Subcutaneous adipose tissue (tissue), 4 donors: ENCODE results near the gene LASP1. TPM values are rescaled to one million over a fixed set of nuclear protein-coding genes. Genes with fewer than 3 reads are reported as not detected.

Experiments used
- total RNA-seq, 4 donors: library from RNA; depleted of rRNA; stranded (reverse); fragments of >200 nt; gene quantifications; one replicate each; pipeline ENCODE4 v1.1.0, GENCODE V29; 2016
- TF ChIP-seq, protein P1 (sequence below): fragments of 450-650 bp; IDR thresholded peaks from one replicate; pipeline ENCODE4 v1.5.1; 2016; ENCODE audit warnings: low read depth, mild to moderate bottlenecking, control low read depth, antibody characterized with exemption, moderate library complexity

The LASP1 gene
- total RNA-seq, 4 donors from 2014 or later, result 106 to 150 (median 140) TPM

DNA sequence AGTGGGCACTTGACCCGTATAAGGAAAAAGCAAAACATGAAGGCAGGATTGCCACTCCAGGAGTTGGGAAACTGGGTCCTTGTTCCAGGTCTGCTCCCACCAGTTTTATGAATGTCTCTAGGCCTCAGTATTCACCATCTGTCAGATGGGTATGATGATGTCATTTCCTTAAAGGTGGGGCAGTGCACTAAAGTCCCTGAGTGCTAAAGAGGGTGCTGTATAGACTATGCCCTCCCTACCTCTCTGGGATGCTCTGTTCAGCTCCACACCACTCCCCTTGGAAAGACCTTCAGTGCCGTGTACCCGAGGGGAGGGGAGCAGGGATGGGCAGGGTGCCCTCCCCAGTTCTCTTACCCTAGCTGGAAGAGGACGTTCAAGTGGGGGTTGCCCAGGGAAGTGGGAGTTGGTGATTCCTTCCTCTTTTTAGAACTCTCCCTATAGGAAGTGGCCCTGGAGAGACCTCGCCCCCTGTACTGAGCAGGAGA, 2.2 kb downstream of the LASP1 start:
- TF ChIP-seq, protein P1, sequence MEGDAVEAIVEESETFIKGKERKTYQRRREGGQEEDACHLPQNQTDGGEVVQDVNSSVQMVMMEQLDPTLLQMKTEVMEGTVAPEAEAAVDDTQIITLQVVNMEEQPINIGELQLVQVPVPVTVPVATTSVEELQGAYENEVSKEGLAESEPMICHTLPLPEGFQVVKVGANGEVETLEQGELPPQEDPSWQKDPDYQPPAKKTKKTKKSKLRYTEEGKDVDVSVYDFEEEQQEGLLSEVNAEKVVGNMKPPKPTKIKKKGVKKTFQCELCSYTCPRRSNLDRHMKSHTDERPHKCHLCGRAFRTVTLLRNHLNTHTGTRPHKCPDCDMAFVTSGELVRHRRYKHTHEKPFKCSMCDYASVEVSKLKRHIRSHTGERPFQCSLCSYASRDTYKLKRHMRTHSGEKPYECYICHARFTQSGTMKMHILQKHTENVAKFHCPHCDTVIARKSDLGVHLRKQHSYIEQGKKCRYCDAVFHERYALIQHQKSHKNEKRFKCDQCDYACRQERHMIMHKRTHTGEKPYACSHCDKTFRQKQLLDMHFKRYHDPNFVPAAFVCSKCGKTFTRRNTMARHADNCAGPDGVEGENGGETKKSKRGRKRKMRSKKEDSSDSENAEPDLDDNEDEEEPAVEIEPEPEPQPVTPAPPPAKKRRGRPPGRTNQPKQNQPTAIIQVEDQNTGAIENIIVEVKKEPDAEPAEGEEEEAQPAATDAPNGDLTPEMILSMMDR, result no peak

DNA sequence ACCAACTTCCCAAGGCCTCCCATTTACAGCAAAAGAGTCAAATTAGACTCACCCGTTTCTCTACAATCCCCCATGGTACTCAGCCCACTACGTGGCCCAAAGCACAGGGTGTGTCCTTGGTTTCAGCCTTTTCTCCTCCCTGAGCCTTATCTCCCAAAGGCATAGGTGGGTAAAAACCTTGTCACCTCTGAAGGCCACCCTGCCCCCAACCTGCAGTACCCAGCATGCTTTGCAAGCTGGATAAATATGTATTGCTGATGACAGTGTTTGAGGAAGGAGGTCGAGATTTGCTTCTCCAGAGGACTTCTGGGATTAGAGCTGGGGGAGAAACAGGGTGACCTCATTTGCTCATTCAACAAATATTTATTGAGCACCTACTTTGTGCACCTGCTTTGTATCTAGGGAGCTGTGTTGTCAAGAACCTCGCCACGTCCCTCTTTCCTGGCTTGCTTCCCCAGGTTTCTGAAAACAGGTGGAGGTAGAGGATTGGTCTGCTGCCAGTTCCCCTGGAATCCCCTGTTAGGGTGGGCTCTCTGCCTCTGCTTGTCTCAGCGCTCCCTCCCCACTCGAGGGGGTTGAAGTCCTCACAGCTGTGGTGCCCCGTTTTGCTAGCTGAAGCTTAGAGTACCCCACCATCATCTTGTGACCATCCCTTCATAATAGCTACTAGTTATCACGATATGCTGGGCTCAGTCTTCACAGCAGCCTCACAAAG, 3.0 kb downstream of the LASP1 start:
- TF ChIP-seq, protein P1, result no peak

DNA sequence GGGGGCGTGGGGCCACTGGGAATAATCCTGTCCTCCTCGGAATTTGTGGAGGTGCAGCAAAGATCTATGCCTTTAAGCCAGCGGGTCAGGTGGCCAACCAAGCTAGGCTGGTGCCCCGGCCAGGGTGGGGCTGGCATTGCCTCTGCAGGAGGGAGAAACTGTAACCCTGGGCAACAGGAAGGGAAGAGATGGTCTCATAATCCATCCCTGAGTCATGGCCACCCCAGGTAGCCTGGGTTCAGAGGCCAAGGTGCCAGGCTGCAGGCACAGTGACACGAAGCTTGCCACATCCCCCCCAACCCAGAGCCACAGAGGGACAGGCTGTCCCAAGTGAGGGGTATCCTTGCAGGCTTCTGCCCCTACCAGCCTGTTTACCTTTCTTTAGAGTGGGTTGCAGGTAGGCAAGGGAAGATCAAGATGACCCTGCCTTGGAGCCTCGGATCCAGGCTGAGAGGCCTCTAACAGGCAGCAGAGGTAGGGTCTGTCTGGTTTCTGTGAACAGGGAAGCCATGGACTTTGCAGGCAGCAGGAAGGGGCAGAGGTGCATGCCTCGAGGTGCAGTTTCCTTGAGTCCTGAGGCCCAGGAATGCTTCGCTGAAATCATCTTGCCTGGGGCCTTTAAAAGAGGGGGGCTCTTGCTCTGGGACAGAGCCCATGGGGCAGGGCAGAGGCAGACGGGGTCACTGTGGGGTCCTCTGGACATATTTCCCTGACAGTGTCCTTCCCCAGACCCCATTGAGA, 4.0 kb downstream of the LASP1 start:
- TF ChIP-seq, protein P1, result no peak

DNA sequence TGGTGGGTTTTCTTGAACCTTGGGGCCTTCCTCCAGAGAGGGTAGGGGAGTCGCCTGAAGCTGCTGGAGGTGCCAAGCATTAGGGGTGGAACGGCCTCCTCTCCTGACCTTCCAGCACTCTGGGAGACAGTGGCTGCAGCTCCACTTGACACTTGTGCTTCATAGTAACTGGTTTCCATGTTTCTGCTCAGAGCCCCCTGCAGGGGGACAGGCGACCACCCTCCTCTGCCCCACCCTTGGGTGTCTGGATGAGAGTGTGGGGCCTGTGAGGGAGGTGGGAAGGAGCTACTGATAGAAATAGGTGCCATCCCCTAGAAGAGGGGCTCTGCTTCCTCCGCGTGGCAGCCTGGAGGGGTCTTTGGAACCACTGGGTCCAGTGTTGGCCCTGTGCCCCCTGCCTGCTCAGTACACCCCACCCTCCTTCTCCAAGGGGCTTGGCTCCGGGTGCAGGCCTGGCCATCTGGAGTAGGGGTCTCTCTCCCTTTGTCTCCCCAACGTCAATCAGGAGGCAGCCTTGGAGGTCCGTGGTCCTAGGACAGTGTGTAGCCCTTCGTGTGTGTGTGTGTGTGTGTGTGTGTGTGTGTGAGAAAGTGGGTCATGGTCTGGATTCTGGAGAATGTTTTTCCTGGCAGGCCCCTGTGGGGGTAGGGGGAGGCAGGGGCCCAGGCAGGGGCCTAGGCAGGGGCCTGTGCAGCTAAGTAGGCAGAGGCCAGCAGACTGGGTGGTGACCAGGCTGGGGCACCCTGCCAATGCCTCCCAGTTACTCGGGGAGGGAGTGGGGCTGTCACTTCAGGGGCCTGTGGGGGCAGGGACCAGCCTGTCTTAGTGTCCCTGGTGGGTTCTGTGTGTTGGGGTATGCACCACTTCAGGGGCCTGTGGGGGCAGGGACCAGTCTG, 4.9 kb downstream of the LASP1 start:
- TF ChIP-seq, protein P1, result no peak

DNA sequence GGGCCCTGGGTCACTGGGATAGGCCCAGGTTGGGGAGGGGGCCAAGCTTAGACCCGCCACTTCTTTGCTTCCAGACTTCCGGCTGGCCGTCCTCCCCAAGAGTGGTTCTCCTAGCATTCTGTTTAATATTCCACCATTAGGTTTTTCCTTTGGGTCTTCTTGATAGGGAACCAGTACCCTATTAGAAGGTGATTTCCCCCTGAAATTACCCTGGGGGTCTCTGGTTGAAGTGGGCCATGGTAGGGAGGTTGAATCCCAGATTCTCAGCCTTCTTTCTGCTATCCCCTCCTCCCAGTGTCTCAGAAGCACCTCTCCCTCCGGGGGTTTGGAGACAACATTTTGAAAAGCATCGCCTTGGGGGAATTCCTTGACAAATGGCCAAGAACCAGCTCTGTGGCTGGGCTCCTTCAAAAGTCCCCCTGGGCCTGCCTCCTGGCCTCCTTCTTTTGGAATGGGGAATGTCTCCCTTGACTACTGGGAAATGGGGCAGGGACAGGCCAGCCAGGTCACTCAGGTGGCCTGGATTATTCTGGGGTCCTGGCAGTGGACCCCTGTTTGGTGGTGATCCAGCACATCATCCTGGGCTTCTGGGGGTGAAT, 5.7 kb downstream of the LASP1 start:
- TF ChIP-seq, protein P1, result no peak

DNA sequence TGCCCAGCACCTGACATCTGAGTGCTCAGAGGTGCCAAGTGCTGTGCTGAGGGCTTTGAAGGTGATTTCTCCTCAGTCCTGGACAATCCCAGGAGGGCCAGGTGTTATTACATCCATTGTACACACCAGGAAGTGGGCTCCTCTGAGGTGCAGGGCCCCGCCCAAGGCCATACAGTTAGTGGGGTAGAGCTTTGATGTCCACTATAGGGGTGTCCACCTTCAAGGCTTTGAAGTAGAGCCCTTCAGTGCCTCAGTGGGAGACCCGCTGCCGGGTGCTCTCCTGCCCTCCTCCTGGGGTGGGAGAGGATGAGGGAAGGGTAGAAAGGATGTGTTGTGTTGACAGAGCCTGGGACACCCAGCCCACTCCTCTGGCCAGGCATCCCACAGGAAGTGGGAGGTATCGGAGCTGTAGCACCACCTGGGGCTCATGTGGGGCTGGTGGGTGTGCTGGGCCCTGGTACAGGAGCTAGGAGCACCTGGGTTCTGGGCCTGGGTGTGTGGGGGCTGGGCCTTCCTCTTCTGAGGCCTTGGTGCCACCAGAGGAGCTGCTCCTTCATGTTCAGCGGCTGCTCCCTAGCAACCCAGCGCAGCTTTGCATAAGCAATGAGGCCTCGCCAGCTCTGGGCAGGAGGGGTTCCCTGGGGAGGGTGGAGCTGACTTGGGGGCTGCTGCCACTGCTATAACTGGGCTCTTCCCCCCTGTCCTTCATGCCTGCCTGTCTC, 7.4 kb downstream of the LASP1 start:
- TF ChIP-seq, protein P1, result no peak
